GM12878 (cell line): ENCODE data around the gene PIK3R3. TPM values are rescaled to one million over a fixed set of nuclear protein-coding genes. Genes with fewer than 3 reads are reported as not detected.

Experiments used
- ATAC-seq: fragments of 200-7000 bp; cut with Tn5 transposase; 3 replicates; pipeline ENCODE4 v1.9.1; 2020; ENCODE audit warnings: mild to moderate bottlenecking, moderate library complexity
- BruUV-seq: library from RNA; stranded (reverse); fragments of 400-500 nt; replicated peaks from 2 replicates; lab custom pipeline; 2021; lab: Mats Ljungman, UMichigan
- CTCF ChIA-PET: fragments of 300-600 bp; sonication (Branson Sonifier 250); formaldehyde crosslinking; extraction: SDS; loops from one replicate; lab custom pipeline; 2021; ENCODE audit warnings: inconsistent platforms; lab: Yijun Ruan, JAX
- POLR2A ChIA-PET: fragments of 350-600 bp; formaldehyde crosslinking; extraction: SDS; loops from one replicate; lab custom pipeline; 2021; ENCODE audit warnings: inconsistent platforms; lab: Charles Lee
- RAD21 ChIA-PET: fragments of 300-600 bp; sonication (Branson Sonifier 250); formaldehyde crosslinking; loops from one replicate; lab custom pipeline; 2023; ENCODE audit warnings: antibody characterized with exemption; ENCODE audit not compliant: unreplicated experiment; lab: Charles Lee
- SMC1A ChIA-PET: fragments of 300-600 bp; sonication (Branson Sonifier 250); formaldehyde crosslinking; loops from one replicate; lab custom pipeline; 2023; ENCODE audit not compliant: unreplicated experiment, uncharacterized antibody; lab: Charles Lee
- DNase-seq: peaks from one replicate; pipeline ENCODE4 v3.0.0-alpha.2; 2011; ENCODE audit warnings: low read depth, low spot score
- FAIRE-seq: peaks from 3 replicates; lab custom pipeline; 2011; peaks lifted over from hg19 to GRCh38; lab: Jason Lieb, UNC
- H2AFZ ChIP-seq: 2 replicates; pipeline ENCODE4 v1.6.0; 2011; ENCODE audit warnings: low read depth, low read length, control low read depth; ENCODE audit not compliant: control insufficient read depth
- H3K27ac ChIP-seq: 2 replicates; pipeline ENCODE4 v1.5.1; 2011; ENCODE audit warnings: control low read depth; ENCODE audit not compliant: control insufficient read depth, insufficient read depth
- H3K27me3 ChIP-seq, 2 experiments: replicated peaks in 1 of 2; 2 replicates each; pipeline versions ENCODE4 v1.6.0 to v1.6.1; 2011; ENCODE audit warnings: low read length in 1 of 2; ENCODE audit not compliant: control insufficient read depth in 2 of 2, insufficient read depth in 2 of 2
- H3K36me3 ChIP-seq, 2 experiments: 2 replicates each; pipeline ENCODE4 v1.5.1; 2011; ENCODE audit warnings: low read length in 1 of 2; ENCODE audit not compliant: control insufficient read depth in 2 of 2, insufficient read depth in 2 of 2
- H3K4me1 ChIP-seq: 2 replicates; pipeline ENCODE4 v1.6.1; 2011; ENCODE audit warnings: mild to moderate bottlenecking, low read length, moderate library complexity, mixed read lengths; ENCODE audit not compliant: control insufficient read depth, insufficient read depth
- H3K4me2 ChIP-seq: 2 replicates; pipeline ENCODE4 v1.6.0; 2011; ENCODE audit warnings: control low read depth; ENCODE audit not compliant: control insufficient read depth, insufficient read depth
- H3K4me3 ChIP-seq: fragments of 200-600 bp; sonication (generic); 2 replicates; pipeline ENCODE4 v1.5.1; 2016
- H3K79me2 ChIP-seq: 2 replicates; pipeline ENCODE4 v1.6.0; 2011; ENCODE audit warnings: low read length; ENCODE audit not compliant: control insufficient read depth, insufficient read depth
- H3K9ac ChIP-seq: 2 replicates; pipeline ENCODE4 v1.8.0; 2011; ENCODE audit warnings: low read length, control low read depth, mixed read lengths; ENCODE audit not compliant: control insufficient read depth, insufficient read depth
- H3K9me3 ChIP-seq: replicated peaks from 3 replicates; pipeline ENCODE4 v1.5.1; 2011; ENCODE audit warnings: mild to moderate bottlenecking, low read length; ENCODE audit not compliant: control insufficient read depth, insufficient read depth
- H4K20me1 ChIP-seq: 2 replicates; pipeline ENCODE4 v1.6.0; 2011; ENCODE audit not compliant: control insufficient read depth, insufficient read depth
- CHD4 ChIP-seq: fragments of 200-600 bp; sonication (generic); IDR thresholded peaks from 2 replicates; pipeline ENCODE4 v1.6.1; 2016; ENCODE audit warnings: mild to moderate bottlenecking
- FOXM1 ChIP-seq: IDR thresholded peaks from 2 replicates; pipeline ENCODE4 v1.6.1; 2012; ENCODE audit warnings: low read depth, mild to moderate bottlenecking, inconsistent platforms, low read length, moderate library complexity
- MYB ChIP-seq: fragments of 150-350 bp; IDR thresholded peaks from 2 replicates; pipeline ENCODE4 v1.6.1; 2014; ENCODE audit warnings: mild to moderate bottlenecking, low read depth, low read length, borderline replicate concordance
- NKRF ChIP-seq: fragments of 450-650 bp; conservative IDR thresholded peaks from 2 replicates; pipeline ENCODE4 v1.6.1; 2017; ENCODE audit warnings: mild to moderate bottlenecking, moderate library complexity
- RBBP5 ChIP-seq: fragments of 200-600 bp; sonication (generic); conservative IDR thresholded peaks from 2 replicates; pipeline ENCODE4 v1.6.1; 2016
- ZSCAN29 ChIP-seq: fragments of 450-650 bp; IDR thresholded peaks from 2 replicates; pipeline ENCODE4 v1.6.1; 2017; ENCODE audit warnings: mild to moderate bottlenecking, moderate library complexity
- WGBS: methylation state at CpG from one replicate; pipeline ENCODE4 v1.1.6; 2016; ENCODE audit warnings: low lambda C conversion rate; ENCODE audit not compliant: insufficient replicate concordance, insufficient coverage; ENCODE audit errors: missing lambda C conversion rate; 5-methylcytosine and 5-hydroxymethylcytosine counted together
- in situ Hi-C: fragments of 300-500 bp; cut with MboI; formaldehyde crosslinking; loops from 9 replicates; pipeline ENCODE4 v1.14.3; 2018; ENCODE audit warnings: mixed read lengths
- intact Hi-C: fragments of 100-400 bp; cut with micrococcal nuclease; formaldehyde crosslinking; loops from one replicate; pipeline ENCODE4 v1.14.2; 2022; ENCODE audit not compliant: unreplicated experiment
- polyA plus RNA-seq, 11 experiments: library from polyadenylated mRNA; depleted of rRNA in 4 of 11; unstranded in 6 of 11; stranded (reverse) in 5 of 11; fragments of >200 nt; fragmentation: Nextera tagmentation in 4 of 11; fragmentation: Illumina TruSeq in 1 of 11; extraction: Ambion mirVana in 4 of 11; extraction: Trizol in 1 of 11; gene quantifications; 1 replicate in 1 of 11; 2 replicates in 10 of 11; pipeline versions ENCODE4 v1.2.1 to v1.2.3, GENCODE V29; 2011 to 2016; ENCODE audit warnings: inconsistent platforms in 2 of 11, missing spikeins in 2 of 11, low read depth in 1 of 11
- total RNA-seq, 4 experiments: library from RNA; depleted of rRNA in 3 of 4; stranded (reverse); fragments of >200 nt in 3 of 4; fragmentation: Illumina TruSeq in 1 of 4; extraction: Trizol in 1 of 4; gene quantifications; 2 replicates each; pipeline versions ENCODE4 v1.2.1 to v1.2.3, GENCODE V29; 2013 to 2021

PIK3R3 gene
- total and polyA plus RNA-seq, 10 of the 15 experiments (the other 5 are each of a cell fraction or from before 2014, with no cell fraction given), result 4.8 to 27.0 (median 19.8) TPM

- Histone ChIP-seq H3K4me2 (no peak overlapping the region), H3K27ac (no peak overlapping the region), H3K4me3 (no peak overlapping the region), H2AFZ (no peak overlapping the region), H3K9me3 (no peaks in the 10 kb centered on the region), H4K20me1 (no peaks in the 10 kb centered on the region), H3K79me2 (no peaks in the 10 kb centered on the region), H3K27me3 (no peaks in the 10 kb centered on the region), H3K9ac (no peak overlapping the region), H3K4me1 (no peaks in the 10 kb centered on the region), H3K36me3 (peaks cover 3 to 5% of the 10 kb centered on the region in 2 experiments)
- in situ Hi-C loops, result no loop called here
- ChIA-PET SMC1A (interaction anchor here (2.0 kb wide), 1 partner anchor 153 kb away, joined by 5 read pairs; no protein-coding TSS in a partner anchor), POLR2A (no interaction called here), RAD21 (no interaction called here), CTCF (interaction anchor here (0.6 to 1.4 kb wide), 2 partner anchors 131 to 196 kb away, joined by 3 to 5 read pairs; no protein-coding TSS in a partner anchor)
- no TSS peak for BruUV-seq
- DNase-seq, result no peak
- ATAC-seq, result no peak
- no peak for FAIRE-seq
- TF ChIP-seq MYB, result no peak
- intact Hi-C loops, result no loop called here
- 91% methylated on average over 8 of the region's 8 CpGs for WGBS
Observed at GRCh38 chr1:46027788-46028573, 104.4 kb downstream of the PIK3R3 start.

- ChIA-PET CTCF (interaction anchor here (0.6 to 1.3 kb wide), 4 partner anchors 10 to 384 kb away, joined by 3 to 6 read pairs (median 4); no protein-coding TSS in a partner anchor), POLR2A (no interaction called here), SMC1A (interaction anchor here (2.0 kb wide), 1 partner anchor 154 kb away, joined by 5 read pairs; no protein-coding TSS in a partner anchor), RAD21 (interaction anchor here (0.6 kb wide), 1 partner anchor 165 kb away, joined by 3 read pairs; no protein-coding TSS in a partner anchor)
- 97% methylated on average over 3 of the region's 3 CpGs for WGBS
- in situ Hi-C loops, result no loop called here
- ATAC-seq, result no peak
- H2AFZ ChIP-seq, result no peak overlapping the region
- TF ChIP-seq MYB, result no peak
- TF ChIP-seq FOXM1, result no peak
- no peak for TF ChIP-seq ZSCAN29
- TF ChIP-seq RBBP5, result no peak
- no peak for TF ChIP-seq NKRF
- TF ChIP-seq CHD4, result no peak
- TF ChIP-seq, all 136 proteins: peak for 0
- Histone ChIP-seq H3K27me3 (no peaks in the 10 kb centered on the region), H3K27ac (no peak overlapping the region), H4K20me1 (no peaks in the 10 kb centered on the region), H3K4me2 (no peak overlapping the region), H3K9ac (no peak overlapping the region), H3K36me3 (peaks cover 0 to 3% of the 10 kb centered on the region in 2 experiments; a peak in 2 of 4 replicates), H3K4me3 (no peak overlapping the region), H3K79me2 (no peaks in the 10 kb centered on the region), H3K9me3 (no peaks in the 10 kb centered on the region), H3K4me1 (no peaks in the 10 kb centered on the region)
- BruUV-seq, result no TSS peak
- intact Hi-C loops, result no loop called here
- FAIRE-seq (no peak), DNase-seq (no peak)
Observed at GRCh38 chr1:46026531-46026930, 105.9 kb downstream of the PIK3R3 start.
